Nephron progenitor cell (in vitro differentiated cells): ENCODE data around the gene MAP2K1.
"Not testable (repeated sequence)": the region's sequence is repeated elsewhere in the genome, so short reads cannot be mapped to it uniquely, and the experiment has no call there.

Experiments
- DNase-seq: peaks from one replicate; pipeline ENCODE4 v3.0.0; 2021
- H3K27ac Mint-ChIP-seq: 2 replicates; pipeline ENCODE4 v1.8.0; 2021; ENCODE audit warnings: mild to moderate bottlenecking, moderate library complexity, mixed read lengths
- H3K27me3 Mint-ChIP-seq: 2 replicates; pipeline ENCODE4 v1.8.0; 2021; ENCODE audit warnings: mild to moderate bottlenecking, low read depth, mixed read lengths; ENCODE audit not compliant: poor library complexity
- H3K36me3 Mint-ChIP-seq: 2 replicates; pipeline ENCODE4 v1.8.0; 2021; ENCODE audit warnings: low read depth, mixed read lengths
- H3K4me1 Mint-ChIP-seq: 2 replicates; pipeline ENCODE4 v1.8.0; 2021; ENCODE audit warnings: mixed read lengths
- H3K4me3 Mint-ChIP-seq: 2 replicates; pipeline ENCODE4 v1.8.0; 2021; ENCODE audit warnings: mild to moderate bottlenecking, moderate library complexity, mixed read lengths
- H3K9me3 Mint-ChIP-seq: 2 replicates; pipeline ENCODE4 v1.8.0; 2021; ENCODE audit warnings: mild to moderate bottlenecking, moderate library complexity, mixed read lengths
- TF ChIP-seq, protein P1 (sequence below): fragments of 200-600 bp; sonication (generic); IDR thresholded peaks from 2 replicates; pipeline ENCODE4 v1.5.0; 2021; ENCODE audit warnings: antibody characterized with exemption

MAP2K1 gene

GRCh38 chr15:66459818-66460615, 73.3 kb downstream of the MAP2K1 start:
- H3K27ac Mint-ChIP-seq = no peak overlapping the region
- H3K36me3 Mint-ChIP-seq = peaks cover 35% of the 10 kb centered on the region
- H3K9me3 Mint-ChIP-seq = peaks cover 11% of the 10 kb centered on the region
- DNase-seq = no peak
- peaks cover 28% of the 10 kb centered on the region for H3K4me1 Mint-ChIP-seq
- no peaks in the 10 kb centered on the region for H3K27me3 Mint-ChIP-seq
- TF ChIP-seq, protein P1, sequence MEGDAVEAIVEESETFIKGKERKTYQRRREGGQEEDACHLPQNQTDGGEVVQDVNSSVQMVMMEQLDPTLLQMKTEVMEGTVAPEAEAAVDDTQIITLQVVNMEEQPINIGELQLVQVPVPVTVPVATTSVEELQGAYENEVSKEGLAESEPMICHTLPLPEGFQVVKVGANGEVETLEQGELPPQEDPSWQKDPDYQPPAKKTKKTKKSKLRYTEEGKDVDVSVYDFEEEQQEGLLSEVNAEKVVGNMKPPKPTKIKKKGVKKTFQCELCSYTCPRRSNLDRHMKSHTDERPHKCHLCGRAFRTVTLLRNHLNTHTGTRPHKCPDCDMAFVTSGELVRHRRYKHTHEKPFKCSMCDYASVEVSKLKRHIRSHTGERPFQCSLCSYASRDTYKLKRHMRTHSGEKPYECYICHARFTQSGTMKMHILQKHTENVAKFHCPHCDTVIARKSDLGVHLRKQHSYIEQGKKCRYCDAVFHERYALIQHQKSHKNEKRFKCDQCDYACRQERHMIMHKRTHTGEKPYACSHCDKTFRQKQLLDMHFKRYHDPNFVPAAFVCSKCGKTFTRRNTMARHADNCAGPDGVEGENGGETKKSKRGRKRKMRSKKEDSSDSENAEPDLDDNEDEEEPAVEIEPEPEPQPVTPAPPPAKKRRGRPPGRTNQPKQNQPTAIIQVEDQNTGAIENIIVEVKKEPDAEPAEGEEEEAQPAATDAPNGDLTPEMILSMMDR = no peak
- no peak overlapping the region for H3K4me3 Mint-ChIP-seq

GRCh38 chr15:66461294-66461693, 74.6 kb downstream of the MAP2K1 start:
- not testable (repeated sequence) for H3K27me3 Mint-ChIP-seq, H3K27ac Mint-ChIP-seq, DNase-seq, H3K4me3 Mint-ChIP-seq
- H3K4me1 Mint-ChIP-seq = peaks cover 28% of the 10 kb centered on the region
- H3K36me3 Mint-ChIP-seq = peaks cover 48% of the 10 kb centered on the region
- H3K9me3 Mint-ChIP-seq = peaks cover 24% of the 10 kb centered on the region

DNA sequence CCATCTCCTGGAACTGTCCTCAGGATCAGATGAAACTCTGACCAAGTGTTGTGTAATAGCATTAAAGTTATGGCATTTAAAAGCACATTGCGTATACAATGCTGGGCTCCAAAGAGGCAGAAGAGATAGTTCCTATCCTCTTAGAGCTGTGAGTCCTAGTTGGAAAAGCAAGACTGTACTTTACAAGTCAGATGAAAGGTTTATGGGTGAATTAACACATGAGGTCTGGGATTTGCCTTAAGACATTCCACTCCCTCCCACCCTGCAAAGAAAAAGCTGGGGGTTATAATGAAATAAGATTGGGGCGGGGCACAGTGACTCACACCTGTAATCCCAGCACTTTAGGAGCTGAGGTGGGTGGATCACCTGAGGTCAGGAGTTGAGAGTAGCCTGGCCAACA, 75.2 kb downstream of the MAP2K1 start:
- Mint-ChIP-seq H3K4me1 (peaks cover 28% of the 10 kb centered on the region), H3K27me3 (no peaks in the 10 kb centered on the region), H3K36me3 (peaks cover 54% of the 10 kb centered on the region), H3K9me3 (peaks cover 30% of the 10 kb centered on the region), H3K4me3 (no peak overlapping the region), H3K27ac (peak overlapping the region; percentile 88)
- TF ChIP-seq, protein P1 = no peak
- DNase-seq = no peak

DNA sequence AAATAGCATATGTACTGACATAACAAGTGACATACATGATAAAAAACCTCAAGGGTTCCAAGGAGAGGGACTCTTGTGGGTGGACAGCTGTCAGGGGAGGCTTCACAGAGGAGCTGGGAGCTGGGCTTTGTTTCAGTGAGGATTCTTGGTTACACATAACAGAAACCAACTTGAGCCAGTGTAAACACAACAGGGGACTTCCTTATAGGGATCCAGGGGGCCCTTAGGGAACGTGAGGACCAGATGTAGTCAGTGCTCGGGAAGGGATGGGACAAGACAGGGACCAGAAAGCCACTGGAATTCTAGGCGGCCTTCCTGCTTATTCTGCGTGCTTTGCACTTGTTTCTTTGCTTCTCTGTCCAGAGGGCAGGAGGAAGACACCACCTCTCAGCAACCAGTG, 75.9 kb downstream of the MAP2K1 start:
- no peak overlapping the region for H3K4me3 Mint-ChIP-seq
- TF ChIP-seq, protein P1 = no peak
- no peak for DNase-seq
- H3K27ac Mint-ChIP-seq = peak overlapping the region; percentile 88
- H3K27me3 Mint-ChIP-seq = no peaks in the 10 kb centered on the region
- peaks cover 61% of the 10 kb centered on the region for H3K36me3 Mint-ChIP-seq
- H3K9me3 Mint-ChIP-seq = peaks cover 33% of the 10 kb centered on the region
- H3K4me1 Mint-ChIP-seq = peaks cover 28% of the 10 kb centered on the region

GRCh38 chr15:66465294-66465693, 78.6 kb downstream of the MAP2K1 start:
- Mint-ChIP-seq H3K4me1 (peaks cover 18% of the 10 kb centered on the region), H3K36me3 (peaks cover 65% of the 10 kb centered on the region), H3K9me3 (peaks cover 33% of the 10 kb centered on the region)
- not testable (repeated sequence) for H3K4me3 Mint-ChIP-seq, DNase-seq, H3K27me3 Mint-ChIP-seq, H3K27ac Mint-ChIP-seq

- not testable (repeated sequence) for H3K4me3 Mint-ChIP-seq, H3K27me3 Mint-ChIP-seq, H3K27ac Mint-ChIP-seq, DNase-seq
- peaks cover 11% of the 10 kb centered on the region for H3K4me1 Mint-ChIP-seq
- peaks cover 33% of the 10 kb centered on the region for H3K9me3 Mint-ChIP-seq
- H3K36me3 Mint-ChIP-seq = peaks cover 66% of the 10 kb centered on the region
Observed at GRCh38 chr15:66467162-66468040, 80.7 kb downstream of the MAP2K1 start.

GRCh38 chr15:66470825-66471224, 84.1 kb downstream of the MAP2K1 start:
- H3K27ac Mint-ChIP-seq, DNase-seq, H3K4me3 Mint-ChIP-seq, H3K27me3 Mint-ChIP-seq: not testable (repeated sequence)
- peaks cover 35% of the 10 kb centered on the region for H3K36me3 Mint-ChIP-seq
- H3K9me3 Mint-ChIP-seq = peaks cover 14% of the 10 kb centered on the region
- peaks cover 36% of the 10 kb centered on the region for H3K4me1 Mint-ChIP-seq
